CD14-positive monocyte (primary cell): ENCODE data around the gene RPL18. TPM values are rescaled to one million over a fixed set of nuclear protein-coding genes. Genes with fewer than 3 reads are reported as not detected.

Experiments
- DNase-seq, 3 donors: peaks; one replicate each; pipeline ENCODE4 v3.0.0-alpha.2; 2011 to 2022
- H2AFZ ChIP-seq: 2 replicates; pipeline ENCODE4 v1.6.0; 2012; ENCODE audit warnings: mild to moderate bottlenecking, low read depth, low read length, inconsistent platforms; ENCODE audit not compliant: insufficient read depth, poor library complexity, severe bottlenecking
- H3K27ac ChIP-seq, 2 donors: 1 replicate in 1 of 2; 2 replicates in 1 of 2; pipeline ENCODE4 v1.5.1; 2012 to 2013; ENCODE audit warnings: low read length in 2 of 2, control low read depth in 1 of 2, inconsistent platforms in 1 of 2, low read depth in 1 of 2, mild to moderate bottlenecking in 1 of 2
- H3K27me3 ChIP-seq, 2 donors: one replicate each; pipeline versions ENCODE4 v1.6.0 to v1.6.1; 2011 to 2013; ENCODE audit warnings: low read length in 2 of 2; ENCODE audit not compliant: control insufficient read depth in 2 of 2, insufficient read depth in 2 of 2
- H3K36me3 ChIP-seq, 2 donors: replicated peaks in 1 of 2; 1 replicate in 1 of 2; 2 replicates in 1 of 2; pipeline versions ENCODE4 v1.5.1 to v1.6.1; 2012 to 2013; ENCODE audit warnings: low read length in 2 of 2, control low read depth in 1 of 2, inconsistent platforms in 1 of 2, mild to moderate bottlenecking in 1 of 2; ENCODE audit not compliant: insufficient read depth in 2 of 2, control insufficient read depth in 1 of 2
- H3K4me1 ChIP-seq, 2 donors: 1 replicate in 1 of 2; 2 replicates in 1 of 2; pipeline versions ENCODE4 v1.5.1 to v1.6.1; 2012 to 2013; ENCODE audit warnings: low read length in 2 of 2, control low read depth in 1 of 2, inconsistent platforms in 1 of 2, mild to moderate bottlenecking in 1 of 2, moderate library complexity in 1 of 2; ENCODE audit not compliant: insufficient read depth in 2 of 2, control insufficient read depth in 1 of 2
- H3K4me2 ChIP-seq: replicated peaks from 2 replicates; pipeline ENCODE3; 2012; ENCODE audit warnings: low read length, moderate library complexity, mild to moderate bottlenecking; ENCODE audit not compliant: poor library complexity, severe bottlenecking; ENCODE audit errors: extremely low read depth
- H3K4me3 ChIP-seq, 3 experiments: fragments of 200-600 bp in 1 of 3; sonication (generic) in 1 of 3; replicated peaks in 1 of 3; 1 replicate in 2 of 3; 2 replicates in 1 of 3; pipeline ENCODE4 v1.5.1; 2011 to 2013; ENCODE audit warnings: low read length in 3 of 3, mild to moderate bottlenecking in 3 of 3, control low read depth in 2 of 3, low read depth in 2 of 3, inconsistent platforms in 1 of 3, moderate library complexity in 1 of 3
- H3K79me2 ChIP-seq: 2 replicates; pipeline ENCODE4 v1.6.0; 2012; ENCODE audit warnings: mild to moderate bottlenecking, control low read depth, inconsistent platforms, low read length, moderate library complexity; ENCODE audit not compliant: insufficient read depth
- H3K9ac ChIP-seq: 2 replicates; pipeline ENCODE4 v1.6.0; 2017; ENCODE audit warnings: low read length, mild to moderate bottlenecking; ENCODE audit not compliant: insufficient read depth, poor library complexity, severe bottlenecking
- H3K9me3 ChIP-seq, 2 donors: replicated peaks in 1 of 2; 1 replicate in 1 of 2; 2 replicates in 1 of 2; pipeline versions ENCODE4 v1.5.1 to v1.6.1; 2012 to 2013; ENCODE audit warnings: low read length in 2 of 2, control low read depth in 1 of 2; ENCODE audit not compliant: control insufficient read depth in 1 of 2, insufficient read depth in 1 of 2
- H4K20me1 ChIP-seq: 2 replicates; pipeline ENCODE4 v1.6.0; 2012; ENCODE audit warnings: mild to moderate bottlenecking, low read length, control low read depth, moderate library complexity; ENCODE audit not compliant: insufficient read depth
- H3K27ac Mint-ChIP-seq, 7 donors: one replicate each; pipeline ENCODE4 v1.8.0; 2020; ENCODE audit warnings: mild to moderate bottlenecking in 7 of 7, mixed read lengths in 7 of 7, moderate library complexity in 6 of 7, inconsistent platforms in 2 of 7
- H3K27me3 Mint-ChIP-seq, 3 donors: one replicate each; pipeline ENCODE4 v1.8.0; 2021 to 2022; ENCODE audit warnings: low read depth in 3 of 3, mild to moderate bottlenecking in 3 of 3, mixed read lengths in 3 of 3, moderate library complexity in 3 of 3, inconsistent platforms in 1 of 3
- H3K36me3 Mint-ChIP-seq, 2 donors: one replicate each; pipeline ENCODE4 v1.8.0; 2020; ENCODE audit warnings: mixed read lengths in 2 of 2, inconsistent platforms in 1 of 2, mild to moderate bottlenecking in 1 of 2
- H3K4me1 Mint-ChIP-seq: one replicate; pipeline ENCODE4 v1.8.0; 2020; ENCODE audit warnings: mild to moderate bottlenecking, mixed read lengths
- H3K4me3 Mint-ChIP-seq, 2 donors: one replicate each; pipeline ENCODE4 v1.8.0; 2020; ENCODE audit warnings: mild to moderate bottlenecking in 2 of 2, mixed read lengths in 2 of 2, moderate library complexity in 1 of 2
- H3K9me3 Mint-ChIP-seq, 7 donors: one replicate each; pipeline ENCODE4 v1.8.0; 2020 to 2022; ENCODE audit warnings: mixed read lengths in 7 of 7, mild to moderate bottlenecking in 6 of 7, moderate library complexity in 6 of 7, inconsistent platforms in 2 of 7
- WGBS: methylation state at CpG from one replicate; pipeline ENCODE4 v1.1.5; 2013; ENCODE audit warnings: missing lambda C conversion rate; ENCODE audit not compliant: insufficient coverage; 5-methylcytosine and 5-hydroxymethylcytosine counted together
- intact Hi-C, 2 donors: fragments of 100-400 bp; cut with micrococcal nuclease; formaldehyde crosslinking; loops; one replicate each; pipeline versions ENCODE4 v1.15.0 to v1.15.1; 2023
- polyA plus RNA-seq, 3 donors: library from polyadenylated mRNA; depleted of rRNA in 1 of 3; unstranded in 2 of 3; stranded (reverse) in 1 of 3; fragments of 300-500 nt in 2 of 3; fragments of >200 nt in 1 of 3; fragmentation: Illumina TruSeq in 2 of 3; gene quantifications; 1 replicate in 2 of 3; 2 replicates in 1 of 3; pipeline ENCODE4 v1.2.3, GENCODE V29; 2012 to 2021
- TF ChIP-seq, protein P1 (sequence below): fragments of 200-600 bp; IDR thresholded peaks from one replicate; pipeline ENCODE4 v1.8.0; 2022; ENCODE audit warnings: antibody characterized with exemption, mild to moderate bottlenecking

Gene RPL18
- polyA plus RNA-seq, 3 donors = 803 to 1,540 (median 892) TPM

DNA sequence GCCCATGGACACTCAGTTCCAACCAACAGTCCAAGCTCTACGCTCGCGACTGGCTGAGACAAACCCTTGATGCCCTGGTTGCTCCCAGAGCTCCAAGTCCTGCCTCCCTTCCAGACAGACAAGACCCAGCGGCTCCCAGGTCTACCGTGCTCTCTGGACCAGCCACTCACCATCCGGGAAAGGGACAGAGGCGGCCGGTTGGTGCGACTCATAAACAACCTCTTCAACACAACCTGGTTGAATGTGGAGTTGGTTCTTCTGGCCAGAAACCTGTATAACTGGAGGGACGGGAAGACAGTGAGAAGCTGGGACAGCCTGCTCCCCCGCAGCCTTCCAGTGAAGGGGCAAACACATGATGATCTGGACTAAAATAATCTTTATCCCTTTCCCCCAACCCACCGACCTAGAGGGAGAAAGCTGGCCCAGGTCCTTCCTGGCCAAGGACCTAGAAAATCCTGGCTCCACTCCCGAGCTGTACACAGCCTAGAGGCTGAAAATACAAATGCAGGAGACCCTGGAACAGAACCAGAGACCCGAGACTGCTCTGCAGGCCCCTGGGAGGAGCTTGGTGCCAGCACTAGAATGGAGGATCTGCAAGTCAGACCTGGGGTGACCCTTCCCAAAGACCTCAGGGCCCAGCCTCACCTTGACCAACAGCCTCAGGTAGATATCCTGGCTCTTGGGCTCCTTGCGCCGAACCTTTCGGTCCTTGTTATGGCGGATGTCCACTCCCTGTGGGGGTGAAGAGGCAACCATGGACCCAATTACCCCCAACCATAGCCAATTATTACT lies 1.6 kb downstream of the RPL18 start:
- H3K27me3 ChIP-seq = no peaks in the 10 kb centered on the region
- peak overlapping the region in 1 of 3 experiments; percentile 93 for H3K4me3 ChIP-seq
- peaks cover 47 to 52% of the 10 kb centered on the region in 2 donors for H3K4me1 ChIP-seq
- H2AFZ ChIP-seq = no peak overlapping the region
- peaks cover 43% of the 10 kb centered on the region for H3K4me1 Mint-ChIP-seq
- 89% methylated on average over 7 of the region's 18 CpGs for WGBS
- peaks cover 41% of the 10 kb centered on the region for H4K20me1 ChIP-seq
- peaks cover 0 to 3% (median 0%) of the 10 kb centered on the region in 7 donors for H3K9me3 Mint-ChIP-seq
- no peaks in the 10 kb centered on the region for H3K9me3 ChIP-seq
- H3K27ac ChIP-seq = peak overlapping the region; percentile 22 to 82
- peaks cover 0 to 2% (median 0%) of the 10 kb centered on the region in 3 donors for H3K27me3 Mint-ChIP-seq
- peaks cover 27 to 33% of the 10 kb centered on the region in 2 donors for H3K36me3 Mint-ChIP-seq
- peak overlapping the region; percentile 94 to 97 for H3K4me3 Mint-ChIP-seq
- H3K9ac ChIP-seq = peak overlapping the region; percentile 93
- peaks cover 46% of the 10 kb centered on the region for H3K79me2 ChIP-seq
- peak overlapping the region; percentile 96 for H3K4me2 ChIP-seq
- peaks cover 30 to 31% of the 10 kb centered on the region in 2 donors for H3K36me3 ChIP-seq
- TF ChIP-seq, protein P1, sequence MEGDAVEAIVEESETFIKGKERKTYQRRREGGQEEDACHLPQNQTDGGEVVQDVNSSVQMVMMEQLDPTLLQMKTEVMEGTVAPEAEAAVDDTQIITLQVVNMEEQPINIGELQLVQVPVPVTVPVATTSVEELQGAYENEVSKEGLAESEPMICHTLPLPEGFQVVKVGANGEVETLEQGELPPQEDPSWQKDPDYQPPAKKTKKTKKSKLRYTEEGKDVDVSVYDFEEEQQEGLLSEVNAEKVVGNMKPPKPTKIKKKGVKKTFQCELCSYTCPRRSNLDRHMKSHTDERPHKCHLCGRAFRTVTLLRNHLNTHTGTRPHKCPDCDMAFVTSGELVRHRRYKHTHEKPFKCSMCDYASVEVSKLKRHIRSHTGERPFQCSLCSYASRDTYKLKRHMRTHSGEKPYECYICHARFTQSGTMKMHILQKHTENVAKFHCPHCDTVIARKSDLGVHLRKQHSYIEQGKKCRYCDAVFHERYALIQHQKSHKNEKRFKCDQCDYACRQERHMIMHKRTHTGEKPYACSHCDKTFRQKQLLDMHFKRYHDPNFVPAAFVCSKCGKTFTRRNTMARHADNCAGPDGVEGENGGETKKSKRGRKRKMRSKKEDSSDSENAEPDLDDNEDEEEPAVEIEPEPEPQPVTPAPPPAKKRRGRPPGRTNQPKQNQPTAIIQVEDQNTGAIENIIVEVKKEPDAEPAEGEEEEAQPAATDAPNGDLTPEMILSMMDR = no peak
- intact Hi-C loops = no loop called here
- peak overlapping the region; percentile 40 to 98 (median 96) for H3K27ac Mint-ChIP-seq
- DNase-seq = no peak

DNA sequence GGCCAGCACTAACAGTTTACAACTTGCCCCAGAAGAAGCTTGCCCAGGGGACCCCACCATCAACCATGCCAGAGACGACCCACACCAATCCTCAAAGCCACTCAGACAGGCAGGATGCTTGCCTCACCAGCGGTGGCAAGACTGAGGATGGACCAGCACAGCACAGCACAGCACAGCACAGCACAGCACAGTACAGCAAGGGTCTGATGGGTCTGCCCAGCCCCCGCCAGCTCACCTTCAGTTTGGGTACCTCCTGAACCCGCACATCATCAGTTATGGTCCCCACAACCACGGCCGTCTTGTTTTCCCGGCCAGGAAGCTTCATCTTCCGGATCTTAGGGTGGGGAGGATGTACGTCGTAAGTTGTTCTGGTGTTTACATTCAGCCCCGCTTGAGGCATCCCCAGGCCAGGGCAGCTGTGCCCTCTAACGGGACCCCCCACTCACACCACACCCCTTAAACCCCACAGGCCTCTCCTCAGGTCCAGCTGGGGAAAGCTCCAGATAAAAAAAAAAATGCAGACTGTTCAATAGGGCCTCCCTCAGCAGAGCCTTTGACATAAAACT lies 2.4 kb downstream of the RPL18 start:
- Mint-ChIP-seq H3K9me3 (peaks cover 0 to 3% (median 0%) of the 10 kb centered on the region in 7 donors), H3K36me3 (peaks cover 27 to 33% of the 10 kb centered on the region in 2 donors)

More for the DNA sequence above, 2.4 kb downstream of the RPL18 start:
- DNase-seq = no peak
- Mint-ChIP-seq H3K27ac (peak overlapping the region in 3 of 7 donors; percentile 30 to 84 (median 60)), H3K4me3 (no peak overlapping the region), H3K4me1 (peaks cover 37% of the 10 kb centered on the region), H3K27me3 (peaks cover 0 to 2% (median 0%) of the 10 kb centered on the region in 3 donors)
- TF ChIP-seq, protein P1 = no peak
- Histone ChIP-seq H2AFZ (no peak overlapping the region), H3K9ac (no peak overlapping the region), H3K36me3 (peaks cover 30 to 31% of the 10 kb centered on the region in 2 donors), H3K4me1 (peaks cover 39 to 44% of the 10 kb centered on the region in 2 donors), H3K4me2 (no peak overlapping the region), H3K9me3 (no peaks in the 10 kb centered on the region), H3K27me3 (no peaks in the 10 kb centered on the region), H4K20me1 (peaks cover 41% of the 10 kb centered on the region), H3K27ac (peak overlapping the region in 1 of 2 donors; percentile 31), H3K79me2 (peaks cover 46% of the 10 kb centered on the region), H3K4me3 (no peak overlapping the region)
- 96% methylated on average over 2 of the region's 12 CpGs for whole genome bisulfite sequencing
- intact Hi-C loops = no loop called here
